NCI-H2196 (cell line): Measurements from ENCODE around the gene INSR.

Experiments used
- DNase-seq: peaks from one replicate; lab custom pipeline; 2025; ENCODE audit not compliant: unreplicated experiment; lab: John Stamatoyannopoulos, UW

The INSR gene

GRCh38 chr19:7295912-7296536 is 1.8 kb upstream of the INSR start:
- no peak for DNase-seq

DNA sequence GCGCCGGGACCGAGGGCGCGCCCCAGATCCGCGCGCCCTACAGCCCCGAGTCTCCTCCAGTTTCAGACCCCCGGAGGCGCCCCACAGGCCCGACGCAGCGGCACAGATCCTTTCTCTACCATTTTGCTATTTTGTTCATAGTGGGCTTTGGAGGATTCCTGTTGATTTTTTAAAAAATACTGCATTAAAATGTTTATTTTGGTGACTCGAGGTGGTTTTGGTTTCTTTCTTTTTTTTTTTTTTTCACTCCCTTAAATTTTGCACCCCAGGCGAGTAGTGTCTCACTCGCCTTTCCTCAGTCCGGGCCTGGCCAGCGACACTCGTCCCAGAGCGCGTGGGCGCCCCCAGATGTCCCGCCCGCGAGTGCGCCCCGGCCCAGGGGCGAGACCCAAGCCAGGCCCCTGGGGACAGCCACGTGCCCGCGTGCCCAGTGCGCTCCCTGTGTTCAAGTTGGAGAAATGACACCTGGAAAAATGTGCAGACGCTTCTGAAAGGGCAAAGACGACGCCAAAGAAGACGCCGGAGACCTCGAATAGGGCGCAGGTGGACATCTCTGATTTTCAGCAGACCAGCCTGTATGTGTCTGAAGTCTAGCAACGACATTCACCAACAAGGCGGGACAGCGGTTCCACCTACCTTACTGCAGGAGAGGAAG is 471 bp upstream of the INSR start:
- peak; percentile 55 for DNase-seq

- DNase-seq = no peak
These were observed 1.1 kb downstream of the INSR start for GRCh38 chr19:7292950-7293761.

DNA sequence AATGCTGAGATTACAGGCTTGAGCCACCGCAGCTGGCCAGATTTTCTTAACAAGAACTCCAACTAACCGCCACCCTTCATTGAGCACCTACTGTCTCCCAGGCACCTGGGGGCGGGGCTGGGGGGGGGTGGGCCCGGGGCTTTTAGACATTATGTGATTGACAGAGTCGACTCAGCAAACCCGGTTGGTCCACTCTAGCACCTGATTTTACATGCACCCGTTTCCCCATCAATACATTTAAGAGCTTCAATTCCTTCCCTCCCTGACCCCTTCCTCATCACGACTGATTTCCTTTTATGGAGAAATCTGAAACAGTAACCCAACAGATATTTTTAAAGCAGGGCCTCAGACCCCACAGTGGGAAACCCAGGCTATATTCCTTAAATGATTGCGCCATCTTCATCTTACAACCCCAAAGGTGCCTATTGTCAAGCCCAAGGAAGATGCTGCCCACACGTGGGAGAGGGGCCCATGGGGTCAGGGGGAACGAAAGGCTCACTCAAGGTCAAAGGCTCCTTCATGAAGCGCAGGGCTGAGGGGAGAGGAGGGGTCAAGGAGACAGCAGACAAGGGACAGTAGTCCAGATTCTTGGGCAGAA is 1.8 kb downstream of the INSR start:
- no peak for DNase-seq

GRCh38 chr19:7288977-7289376 is 5.2 kb downstream of the INSR start:
- DNase-seq = no peak

- no peak for DNase-seq
These were observed 6.1 kb downstream of the INSR start for GRCh38 chr19:7288131-7288530.

GRCh38 chr19:7287722-7288121 is 6.5 kb downstream of the INSR start:
- no peak for DNase-seq

- DNase-seq = no peak
These were observed 13.1 kb downstream of the INSR start for GRCh38 chr19:7280940-7281666.

- no peak for DNase-seq
These were observed 21.2 kb downstream of the INSR start for GRCh38 chr19:7272856-7273578.

- DNase-seq = no peak
These were observed 25.5 kb downstream of the INSR start for GRCh38 chr19:7268705-7269098.

- no peak for DNase-seq
These were observed 26.2 kb downstream of the INSR start for GRCh38 chr19:7267792-7268704.

- no peak for DNase-seq
These were observed 27.4 kb downstream of the INSR start for GRCh38 chr19:7266832-7267231.

- DNase-seq = no peak
These were observed 28.3 kb downstream of the INSR start for GRCh38 chr19:7265963-7266362.

DNA sequence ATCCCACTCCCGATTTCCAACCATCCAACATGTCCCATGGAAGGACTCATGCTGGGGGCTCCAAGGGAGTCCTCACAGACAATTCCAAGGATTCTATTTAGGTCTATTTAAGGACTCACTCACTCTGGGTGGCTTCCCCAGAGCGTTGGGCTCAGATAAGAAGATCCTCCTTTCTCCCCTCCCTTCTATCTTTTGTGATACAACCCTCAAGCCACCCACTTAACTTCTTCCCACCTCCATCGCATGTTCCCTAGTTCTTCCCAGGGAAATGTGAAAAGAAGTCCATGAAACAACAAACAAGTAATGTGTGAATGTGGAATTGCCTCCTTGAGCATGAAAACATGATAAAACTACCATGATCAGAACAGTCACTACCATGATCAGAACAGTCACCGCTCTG is 29.4 kb downstream of the INSR start:
- DNase-seq = no peak

DNA sequence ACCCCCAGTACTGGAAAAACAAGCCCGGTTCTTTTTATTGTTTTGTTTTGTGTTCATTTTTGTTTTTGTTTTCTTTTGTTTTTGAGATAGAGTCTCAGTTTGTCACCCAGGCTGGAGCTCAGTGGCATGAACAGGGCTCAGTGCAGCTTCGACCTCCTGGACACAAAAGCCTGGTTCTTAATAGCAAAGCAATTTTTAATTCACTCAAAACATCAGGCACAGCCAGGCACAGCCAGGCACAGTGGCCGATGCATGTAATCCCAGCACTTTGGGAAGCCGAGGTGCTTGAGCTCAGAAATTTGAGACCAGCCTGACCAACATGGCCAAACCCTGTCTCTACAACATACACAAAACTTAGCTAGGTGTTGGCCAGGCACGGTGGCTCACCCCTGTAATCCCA is 30.7 kb downstream of the INSR start:
- no peak for DNase-seq

DNA sequence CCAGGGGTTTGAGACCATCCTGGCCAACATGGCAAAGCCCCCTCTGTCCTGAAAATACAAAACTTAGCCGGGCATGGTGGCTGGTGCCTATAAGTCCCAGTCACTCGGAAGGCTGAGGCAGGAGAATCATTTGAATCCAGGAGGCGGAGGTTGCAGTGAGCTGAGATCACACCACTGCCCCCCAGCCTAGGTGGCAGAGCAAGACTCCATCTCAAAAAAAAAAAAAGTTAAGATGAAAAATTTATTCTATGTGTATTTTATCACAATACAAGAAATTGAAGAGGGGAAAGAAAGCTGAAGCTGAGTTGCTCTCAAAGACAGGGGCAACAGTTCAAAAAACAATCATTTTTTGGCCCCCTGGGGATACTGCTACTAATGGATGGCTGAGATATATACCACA is 31.1 kb downstream of the INSR start:
- no peak for DNase-seq

GRCh38 chr19:7262470-7262869 is 31.7 kb downstream of the INSR start:
- DNase-seq = no peak

DNA sequence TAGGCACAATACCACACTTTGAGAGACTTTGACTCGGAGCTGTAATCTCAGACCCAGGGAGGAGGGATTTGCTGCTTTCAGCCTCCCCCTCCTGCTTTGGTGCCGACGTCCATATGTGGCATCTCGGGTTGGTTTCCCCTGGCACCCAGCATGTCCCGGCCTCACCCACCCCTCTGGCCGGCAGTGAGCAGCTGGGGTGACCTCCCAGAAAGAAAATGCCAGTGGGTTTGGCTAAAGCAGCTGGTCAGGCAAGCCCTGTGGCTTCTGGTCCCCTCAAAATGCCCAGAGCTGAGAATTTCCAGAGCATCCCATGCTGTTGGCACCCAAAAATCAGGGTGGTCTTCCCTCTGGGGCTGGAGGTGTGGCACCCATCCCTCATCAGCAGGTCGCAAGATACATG is 34.1 kb downstream of the INSR start:
- no peak for DNase-seq

GRCh38 chr19:7258840-7259395 is 35.3 kb downstream of the INSR start:
- no peak for DNase-seq
